NCI-H748 (cell line): ENCODE data around the gene TTC33.
"Not testable (repeated sequence)": the region's sequence is repeated elsewhere in the genome, so short reads cannot be mapped to it uniquely, and the experiment has no call there.

Experiments
- DNase-seq: peaks from one replicate; lab custom pipeline; 2025; ENCODE audit not compliant: unreplicated experiment; lab: John Stamatoyannopoulos, UW

The TTC33 gene

GRCh38 chr5:40618926-40619325, 136.8 kb downstream of the TTC33 start:
- DNase-seq: no peak

DNA sequence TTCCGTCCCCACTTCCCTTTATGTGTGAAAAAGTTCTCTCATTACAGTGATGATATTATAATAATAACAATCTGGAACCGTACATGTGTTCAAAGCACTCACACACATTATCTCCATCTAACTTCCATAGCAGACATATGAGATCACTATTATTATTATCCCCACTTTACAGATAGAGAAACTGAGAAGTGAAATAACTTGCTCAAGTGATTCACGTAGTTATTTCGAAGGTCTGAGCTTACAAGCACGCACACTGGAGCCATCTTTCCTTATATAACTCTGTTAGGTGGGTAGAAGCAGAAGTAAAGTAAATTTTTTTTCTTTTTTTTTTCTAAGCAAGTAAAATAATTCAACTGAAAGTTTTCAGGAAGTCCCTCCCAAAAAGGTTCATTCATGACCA, 139.0 kb downstream of the TTC33 start:
- no peak for DNase-seq

- no peak for DNase-seq
Observed at GRCh38 chr5:40615586-40616170, 140.1 kb downstream of the TTC33 start.

DNA sequence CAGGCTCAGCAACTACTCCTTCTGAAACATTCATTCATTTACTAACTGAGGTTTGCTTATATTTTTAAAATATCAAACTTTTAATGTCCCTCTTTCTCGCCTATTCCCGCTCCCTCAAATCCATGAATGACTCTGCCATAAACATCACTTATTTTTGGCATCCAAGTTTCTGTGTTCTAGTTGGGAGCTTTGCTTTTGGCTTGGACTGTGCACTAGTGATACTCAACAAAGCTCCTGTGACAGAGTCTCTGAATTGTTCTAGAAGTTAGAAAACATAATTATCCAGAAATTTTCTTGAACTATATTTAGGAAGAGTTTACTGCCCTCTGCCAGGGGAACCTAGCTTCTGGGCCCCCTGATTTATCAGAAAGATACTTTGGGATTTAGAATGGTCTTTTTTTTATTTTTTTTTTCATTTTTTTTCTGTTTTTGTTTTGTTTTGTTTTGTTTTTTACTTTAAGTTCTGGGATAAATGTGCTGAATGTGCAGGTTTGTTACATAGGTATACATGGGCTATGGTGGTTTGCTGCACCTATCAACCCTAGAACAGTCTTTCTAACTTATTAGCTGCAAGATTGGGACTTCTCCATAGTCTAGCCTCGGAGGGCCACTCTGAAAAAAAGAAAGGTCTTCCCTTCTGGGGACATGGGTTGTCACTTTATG, 140.7 kb downstream of the TTC33 start:
- no peak for DNase-seq

DNA sequence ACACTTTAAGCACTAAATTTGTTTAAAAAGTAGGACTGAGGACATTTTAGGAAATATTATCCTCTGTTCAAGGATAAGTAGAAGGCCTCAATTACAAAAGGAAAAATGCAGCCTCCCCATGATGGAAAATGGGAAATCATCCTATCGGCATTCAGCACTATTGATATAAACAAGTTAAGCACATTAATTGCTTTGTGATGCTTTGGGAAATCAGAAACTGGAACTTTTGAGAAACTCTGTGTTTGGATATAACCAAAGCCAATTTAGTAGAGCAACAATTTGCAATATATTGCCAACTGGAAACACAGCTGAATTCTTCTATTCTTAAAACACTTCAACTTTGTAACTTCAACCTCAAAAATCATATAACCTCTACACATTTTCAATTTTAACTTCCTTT, 141.3 kb downstream of the TTC33 start:
- DNase-seq: no peak

DNA sequence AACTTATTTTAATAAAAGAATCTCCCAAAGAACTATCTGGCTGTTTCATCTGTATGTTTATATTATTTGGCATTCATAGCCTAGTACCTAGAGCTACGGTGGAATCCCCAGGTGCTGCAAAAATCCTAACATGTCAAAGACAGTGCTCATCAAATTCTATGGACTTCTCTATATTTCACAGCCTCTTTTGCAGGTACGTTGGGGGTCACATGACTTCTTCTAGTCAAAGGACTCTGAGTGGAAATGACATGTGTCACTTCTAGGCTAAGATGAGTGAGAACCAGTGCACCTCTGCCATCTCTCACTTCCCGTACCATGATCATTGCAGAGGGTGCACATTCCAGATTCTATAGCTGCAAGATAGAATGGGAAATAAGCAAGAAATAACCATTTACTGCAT, 148.6 kb downstream of the TTC33 start:
- no peak for DNase-seq

- DNase-seq: no peak
Observed at GRCh38 chr5:40606077-40606765, 149.5 kb downstream of the TTC33 start.

- DNase-seq: no peak
Observed at GRCh38 chr5:40605295-40605958, 150.3 kb downstream of the TTC33 start.

DNA sequence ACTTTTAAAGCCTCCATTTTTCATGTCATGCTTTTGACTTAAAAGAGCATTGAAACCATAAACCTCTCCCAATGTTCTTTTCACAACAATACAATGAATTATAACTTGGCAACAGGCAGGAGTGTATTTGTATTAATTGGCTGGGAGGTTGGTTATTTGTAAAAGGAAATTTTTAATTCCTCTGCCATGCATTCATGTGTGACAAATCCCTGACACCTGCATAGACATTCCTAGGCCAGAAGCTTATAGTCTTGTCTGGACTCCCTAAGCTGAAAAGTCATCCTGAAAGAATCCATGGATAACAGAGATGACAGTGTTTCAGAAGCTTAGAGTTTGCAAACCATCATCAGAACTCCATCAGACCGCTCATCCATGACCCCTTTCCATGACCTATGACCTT, 152.4 kb downstream of the TTC33 start:
- peak; percentile 85 for DNase-seq

GRCh38 chr5:40601198-40601868, 154.4 kb downstream of the TTC33 start:
- peak; percentile 85 for DNase-seq

DNA sequence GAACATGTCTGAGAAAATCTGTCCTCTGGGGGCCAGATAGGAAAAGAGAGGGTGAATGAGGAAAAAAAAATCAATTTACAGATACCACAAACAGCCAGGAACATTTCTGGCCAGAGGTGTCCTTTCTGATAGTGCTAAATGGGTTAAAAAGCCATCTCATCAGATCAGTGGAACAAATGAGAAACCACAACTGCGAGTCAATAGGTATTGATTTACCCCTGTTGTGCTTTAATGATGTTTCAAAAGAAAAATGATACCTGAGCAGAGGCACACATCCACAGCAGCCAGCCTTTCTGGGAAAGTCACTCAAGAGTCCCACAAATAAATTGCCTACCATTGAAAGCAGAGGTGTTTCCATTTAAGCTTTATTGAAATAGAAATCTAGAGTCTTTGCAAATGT, 155.4 kb downstream of the TTC33 start:
- peak; percentile 82 for DNase-seq

- no peak for DNase-seq
Observed at GRCh38 chr5:40599676-40600075, 156.1 kb downstream of the TTC33 start.

GRCh38 chr5:40594811-40595210, 160.9 kb downstream of the TTC33 start:
- no peak for DNase-seq

- not testable (repeated sequence) for DNase-seq
Observed at GRCh38 chr5:40591727-40592396, 163.9 kb downstream of the TTC33 start.

GRCh38 chr5:40587376-40587775, 168.4 kb downstream of the TTC33 start:
- DNase-seq: no peak

DNA sequence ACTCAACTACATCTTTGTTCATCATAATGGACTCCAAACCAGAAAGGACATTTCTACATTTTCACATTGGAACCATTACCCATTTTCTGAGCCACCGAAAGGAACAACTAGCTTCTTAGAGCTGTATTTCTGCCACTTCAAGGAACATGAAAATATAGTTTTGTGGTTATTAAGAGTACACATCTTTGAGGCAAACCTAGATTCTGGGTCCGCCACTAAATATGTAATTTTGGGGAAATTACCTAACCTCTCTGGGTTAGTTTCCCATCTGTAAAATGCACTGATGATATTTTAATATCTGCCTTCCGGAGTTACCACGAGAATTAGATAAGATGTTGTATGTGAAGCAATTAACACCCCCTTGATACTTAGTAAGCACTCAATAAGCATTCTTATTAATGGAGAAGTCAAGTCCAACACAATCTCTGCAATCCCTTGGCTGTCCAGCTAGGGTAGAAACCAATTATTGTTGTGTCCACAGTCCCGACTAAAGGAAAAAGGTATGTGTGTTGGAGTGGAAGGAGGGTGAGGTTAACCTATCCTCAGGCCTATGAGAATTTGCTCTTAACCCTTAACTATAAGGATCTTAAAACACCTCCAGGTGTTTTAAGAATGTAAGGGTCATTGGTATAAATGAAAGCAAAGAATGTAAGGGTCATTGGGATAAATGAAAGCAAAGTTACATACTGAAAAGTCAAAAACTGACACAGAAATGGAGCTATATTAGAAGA, 170.1 kb downstream of the TTC33 start:
- DNase-seq: no peak

GRCh38 chr5:40584054-40584453, 171.7 kb downstream of the TTC33 start:
- no peak for DNase-seq

- no peak for DNase-seq
Observed at GRCh38 chr5:40578501-40579451, 177.0 kb downstream of the TTC33 start.

- no peak for DNase-seq
Observed at GRCh38 chr5:40577718-40578117, 178.0 kb downstream of the TTC33 start.
